ENCODE measurements around the gene TMPRSS3. TPM values are rescaled to one million over a fixed set of nuclear protein-coding genes. Genes with fewer than 3 reads are reported as not detected.

TMPRSS3 gene
- total RNA-seq, 1 experiment from 2014 or later = 2.0 TPM

- CTCF ChIA-PET = no interaction called here
- H3K27me3 Mint-ChIP-seq (ENCODE audit: insufficient read depth, unreplicated experiment) = no peaks in the 10 kb centered on the region
- no TSS peak for BruUV-seq (replicated peaks)
- intact Hi-C loops (cut with micrococcal nuclease) = no loop called here
- POLR2A ChIA-PET = interaction anchor here (0.6 kb wide), 1 partner anchor 68 kb away, joined by 3 read pairs; no protein-coding TSS in a partner anchor
- no peak overlapping the region for H3K4me3 Mint-ChIP-seq (ENCODE audit: unreplicated experiment)
- no peak for TF ChIP-seq CTCF (IDR thresholded peaks at IDR 0.05; ENCODE audit: unreplicated experiment)
- H3K36me3 Mint-ChIP-seq (ENCODE audit: insufficient read depth, unreplicated experiment) = no peaks in the 10 kb centered on the region
- no peaks in the 10 kb centered on the region for H3K9me3 Mint-ChIP-seq (ENCODE audit: unreplicated experiment)
- DNase-seq (ENCODE audit: unreplicated experiment) = no peak
- H3K4me1 Mint-ChIP-seq (ENCODE audit: insufficient read depth, unreplicated experiment) = peaks cover 6% of the 10 kb centered on the region
- no peak overlapping the region for H3K27ac Mint-ChIP-seq (ENCODE audit: low read depth, unreplicated experiment)
Measured at GRCh38 chr21:42385619-42386018, 10.2 kb downstream of the TMPRSS3 start.

GRCh38 chr21:42384989-42385388 is 10.9 kb downstream of the TMPRSS3 start:
- no peak for TF ChIP-seq CTCF (IDR thresholded peaks at IDR 0.05; ENCODE audit: unreplicated experiment)

GRCh38 chr21:42384156-42384945 is 11.5 kb downstream of the TMPRSS3 start:
- intact Hi-C loops (cut with micrococcal nuclease) = no loop called here
- H3K9me3 Mint-ChIP-seq (ENCODE audit: unreplicated experiment) = no peaks in the 10 kb centered on the region
- no TSS peak for BruUV-seq (replicated peaks)
- peaks cover 6% of the 10 kb centered on the region for H3K4me1 Mint-ChIP-seq (ENCODE audit: insufficient read depth, unreplicated experiment)
- H3K27ac Mint-ChIP-seq (ENCODE audit: low read depth, unreplicated experiment) = no peak overlapping the region
- no peak for TF ChIP-seq CTCF (IDR thresholded peaks at IDR 0.05; ENCODE audit: unreplicated experiment)
- no peaks in the 10 kb centered on the region for H3K36me3 Mint-ChIP-seq (ENCODE audit: insufficient read depth, unreplicated experiment)
- no peak overlapping the region for H3K4me3 Mint-ChIP-seq (ENCODE audit: unreplicated experiment)
- H3K27me3 Mint-ChIP-seq (ENCODE audit: insufficient read depth, unreplicated experiment) = no peaks in the 10 kb centered on the region
- CTCF ChIA-PET = interaction anchor here (0.7 kb wide), 1 partner anchor 210 kb away, joined by 4 read pairs; no protein-coding TSS in a partner anchor
- no peak for DNase-seq (ENCODE audit: unreplicated experiment)
- POLR2A ChIA-PET = no interaction called here

More at GRCh38 chr21:42384989-42385388, 10.9 kb downstream of the TMPRSS3 start:
- ChIA-PET CTCF (no interaction called here), POLR2A (no interaction called here)
- DNase-seq (ENCODE audit: unreplicated experiment) = no peak
- BruUV-seq (replicated peaks) = no TSS peak
- H3K4me1 Mint-ChIP-seq (ENCODE audit: insufficient read depth, unreplicated experiment) = peaks cover 6% of the 10 kb centered on the region
- intact Hi-C loops (cut with micrococcal nuclease) = no loop called here
- no peak overlapping the region for H3K27ac Mint-ChIP-seq (ENCODE audit: low read depth, unreplicated experiment)
- H3K9me3 Mint-ChIP-seq (ENCODE audit: unreplicated experiment) = no peaks in the 10 kb centered on the region
- no peaks in the 10 kb centered on the region for H3K36me3 Mint-ChIP-seq (ENCODE audit: insufficient read depth, unreplicated experiment)
- no peak overlapping the region for H3K4me3 Mint-ChIP-seq (ENCODE audit: unreplicated experiment)
- H3K27me3 Mint-ChIP-seq (ENCODE audit: insufficient read depth, unreplicated experiment) = no peaks in the 10 kb centered on the region

GRCh38 chr21:42383331-42383730 is 12.5 kb downstream of the TMPRSS3 start:
- H3K27me3 Mint-ChIP-seq (ENCODE audit: insufficient read depth, unreplicated experiment) = no peaks in the 10 kb centered on the region
- ChIA-PET CTCF (no interaction called here), POLR2A (no interaction called here)
- no peaks in the 10 kb centered on the region for H3K36me3 Mint-ChIP-seq (ENCODE audit: insufficient read depth, unreplicated experiment)
- H3K4me3 Mint-ChIP-seq (ENCODE audit: unreplicated experiment) = no peak overlapping the region
- H3K4me1 Mint-ChIP-seq (ENCODE audit: insufficient read depth, unreplicated experiment) = peaks cover 6% of the 10 kb centered on the region
- no peak for TF ChIP-seq CTCF (IDR thresholded peaks at IDR 0.05; ENCODE audit: unreplicated experiment)
- no peak overlapping the region for H3K27ac Mint-ChIP-seq (ENCODE audit: low read depth, unreplicated experiment)
- DNase-seq (ENCODE audit: unreplicated experiment) = no peak
- intact Hi-C loops (cut with micrococcal nuclease) = no loop called here
- no peaks in the 10 kb centered on the region for H3K9me3 Mint-ChIP-seq (ENCODE audit: unreplicated experiment)
- no TSS peak for BruUV-seq (replicated peaks)

Measured in MCF 10A (cell line).